Nucleus accumbens (tissue), 56 donors: Measurements from ENCODE around the gene FANCC.
A peak's percentile ranks its signal among the peaks of the same experiment; 100 is the strongest.
"Not testable (repeated sequence)": the region's sequence is repeated elsewhere in the genome, so short reads cannot be mapped to it uniquely, and the experiment has no call there.

Experiments used
- DNase-seq, 56 donors: peaks; one replicate each; lab custom pipeline; 2025; lab: John Stamatoyannopoulos, UW

The FANCC gene

DNA sequence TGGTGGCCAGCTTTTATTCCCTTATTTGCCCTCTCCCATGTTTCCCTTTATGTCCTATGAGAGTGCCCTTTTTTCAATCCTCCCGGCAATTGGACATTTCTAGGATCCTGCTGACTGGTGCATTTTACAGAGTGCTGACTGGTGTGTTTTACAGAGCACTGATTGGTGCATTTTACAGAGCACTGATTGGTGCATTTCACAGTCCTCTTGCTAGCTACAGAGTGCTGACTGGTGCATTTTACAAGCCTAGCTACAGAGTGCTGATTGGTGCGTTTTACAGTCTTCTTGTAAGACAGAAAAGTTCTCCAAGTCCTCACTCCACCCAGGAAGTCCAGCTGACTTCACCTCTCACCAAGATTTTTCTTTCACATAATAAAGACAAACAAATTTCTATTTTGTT, 15.4 kb upstream of the FANCC start:
- DNase-seq = no peak

DNA sequence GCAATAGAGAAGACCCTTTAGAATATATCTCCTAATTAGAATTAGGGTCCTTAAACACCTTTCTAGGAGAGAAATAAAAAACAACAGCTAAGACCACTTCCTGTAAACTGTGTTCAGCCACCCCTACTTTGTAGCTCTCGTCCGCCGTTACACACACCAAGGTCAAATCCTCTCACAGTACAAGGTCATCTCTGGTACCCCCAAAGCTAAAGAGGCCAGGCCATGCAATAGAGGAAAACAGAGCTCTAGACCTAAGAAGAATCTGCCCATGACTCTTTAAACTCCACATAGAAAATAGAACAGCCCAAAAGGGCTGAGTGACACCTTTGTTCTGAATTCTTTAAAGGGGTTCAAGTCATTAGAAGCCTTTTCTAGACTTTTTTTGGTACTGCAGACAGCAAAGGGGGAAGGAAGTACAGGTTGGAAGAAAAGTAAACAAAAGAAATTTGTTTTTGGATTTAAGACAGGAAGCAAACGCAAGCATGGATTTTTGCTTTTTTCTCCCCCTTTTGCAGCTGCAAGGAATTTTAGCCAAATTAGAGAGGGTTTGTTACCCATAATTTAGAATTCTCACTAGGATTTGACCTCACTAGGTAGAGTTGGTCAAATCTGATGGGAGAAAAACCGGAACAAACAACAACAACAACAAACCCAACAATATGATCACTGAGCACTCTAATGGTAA, 13.4 kb upstream of the FANCC start:
- no peak for DNase-seq

DNA sequence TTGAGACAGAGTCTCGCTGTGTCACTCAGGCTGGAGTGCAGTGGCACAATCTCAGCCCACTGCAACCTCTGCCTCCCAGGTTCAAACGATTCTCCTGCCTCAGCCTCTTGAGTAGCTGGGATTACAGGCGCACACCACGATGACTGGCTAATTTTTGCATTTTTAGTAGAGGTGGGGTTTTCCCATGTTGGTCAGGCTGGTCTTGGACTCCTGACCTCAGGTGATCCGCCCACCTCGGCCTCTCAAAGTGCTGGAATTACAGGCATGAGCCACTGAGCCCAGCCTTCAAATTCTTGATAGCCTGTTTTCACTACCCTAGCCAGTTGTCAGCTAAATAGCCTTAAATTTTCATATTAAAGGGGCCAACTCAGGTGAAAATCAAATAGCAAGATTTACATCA, 11.6 kb upstream of the FANCC start:
- not testable (repeated sequence) for DNase-seq

DNA sequence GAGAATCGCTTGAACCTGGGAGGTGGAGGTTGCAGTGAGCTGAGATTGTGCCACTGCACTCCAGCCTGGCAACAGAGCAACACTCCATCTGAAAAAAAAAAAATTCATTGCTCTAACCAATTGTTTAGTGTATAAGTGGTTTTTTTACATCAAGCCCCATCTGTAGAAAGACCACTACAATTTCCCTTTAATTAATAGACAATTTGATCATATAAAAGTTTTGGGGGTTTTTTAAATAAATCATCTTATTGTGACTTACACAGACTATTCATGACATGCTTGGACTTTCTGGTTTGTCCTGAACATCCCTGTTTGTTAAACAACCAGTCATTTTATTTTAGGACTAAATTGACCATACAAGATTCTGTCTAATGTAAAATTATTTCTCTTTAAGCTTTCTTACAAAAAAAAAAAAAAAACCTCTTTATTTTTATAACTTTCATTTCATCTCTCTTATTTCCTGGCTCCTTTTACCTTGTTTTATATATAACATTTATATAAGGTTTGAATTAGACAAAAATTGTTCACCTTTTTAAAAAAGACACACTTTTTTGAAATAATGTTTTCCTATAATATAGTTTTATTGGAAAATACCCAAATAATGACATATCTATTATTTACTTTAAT, 9.8 kb upstream of the FANCC start:
- DNase-seq = no peak

DNA sequence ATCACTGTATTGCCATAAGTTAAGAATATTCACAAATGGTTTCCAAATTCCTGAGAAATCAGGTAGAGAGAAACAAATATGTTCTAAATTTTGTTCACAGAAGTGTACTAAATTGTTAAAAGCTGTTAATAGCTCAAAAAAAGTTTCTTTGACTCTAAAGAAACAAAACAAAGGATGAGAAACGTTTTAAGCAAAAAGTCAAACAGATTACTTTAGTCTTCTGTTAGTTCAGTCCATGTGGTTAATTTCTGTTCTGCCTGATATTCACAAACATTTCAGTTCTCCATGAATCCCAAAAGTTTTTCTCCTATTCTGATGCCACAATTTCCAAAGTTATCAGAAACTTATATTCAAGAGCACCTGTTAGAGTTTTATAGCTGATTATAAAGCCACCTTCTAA, 7.7 kb upstream of the FANCC start:
- no peak for DNase-seq

DNA sequence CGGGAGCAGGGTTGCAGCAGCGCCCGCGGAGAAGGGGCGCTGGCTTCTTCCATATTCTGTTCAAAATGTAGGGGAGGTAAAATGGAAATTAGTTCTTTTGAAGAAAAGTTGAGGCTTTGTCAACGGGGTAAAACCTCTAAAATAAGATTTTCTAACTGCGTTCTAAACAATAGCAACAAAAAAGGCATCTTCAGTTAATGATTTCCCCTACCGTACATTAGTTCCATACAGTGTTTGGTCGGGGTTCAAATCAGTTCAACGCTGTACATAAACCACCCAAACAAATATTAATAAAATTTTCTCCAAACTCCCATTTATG, 343 bp upstream of the FANCC start:
- DNase-seq = no peak

DNA sequence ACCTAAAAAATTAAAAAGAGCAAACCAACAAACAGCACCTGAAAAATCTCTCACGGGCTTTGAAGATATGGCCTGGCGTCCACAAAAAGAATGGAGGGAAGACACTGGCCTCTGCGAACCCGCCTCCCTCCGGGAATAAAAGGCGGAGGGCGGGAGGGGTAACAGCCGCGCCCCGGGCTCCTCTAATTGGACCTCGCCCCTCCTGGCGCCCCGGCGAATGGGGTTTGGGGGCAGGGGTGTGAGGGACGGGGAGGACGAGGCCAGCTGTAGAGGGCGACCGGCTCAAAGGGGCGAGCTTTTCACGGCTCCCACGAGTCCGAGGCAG, 753 bp downstream of the FANCC start:
- DNase-seq = peak in 11 of 56 donors; percentile 28 to 67 (median 50)

DNA sequence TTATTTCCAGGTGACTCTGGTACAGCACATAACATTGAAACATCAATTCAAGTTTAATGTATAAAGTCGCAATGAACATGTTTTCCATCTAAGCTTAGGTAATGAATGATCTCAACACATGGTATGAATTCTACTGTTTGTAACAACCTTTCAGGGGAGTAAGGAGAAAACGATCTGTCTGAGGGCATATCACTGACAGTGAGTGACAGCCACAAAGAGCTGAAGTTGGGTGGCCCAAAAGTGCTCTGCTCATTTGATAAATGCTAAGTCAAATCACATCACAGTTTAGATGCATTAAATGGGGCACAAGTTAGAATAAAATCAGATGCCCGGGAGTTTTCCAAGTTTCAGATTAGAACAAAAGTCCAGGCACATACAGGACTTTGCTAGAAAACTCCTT, 1.2 kb downstream of the FANCC start:
- no peak for DNase-seq

DNA sequence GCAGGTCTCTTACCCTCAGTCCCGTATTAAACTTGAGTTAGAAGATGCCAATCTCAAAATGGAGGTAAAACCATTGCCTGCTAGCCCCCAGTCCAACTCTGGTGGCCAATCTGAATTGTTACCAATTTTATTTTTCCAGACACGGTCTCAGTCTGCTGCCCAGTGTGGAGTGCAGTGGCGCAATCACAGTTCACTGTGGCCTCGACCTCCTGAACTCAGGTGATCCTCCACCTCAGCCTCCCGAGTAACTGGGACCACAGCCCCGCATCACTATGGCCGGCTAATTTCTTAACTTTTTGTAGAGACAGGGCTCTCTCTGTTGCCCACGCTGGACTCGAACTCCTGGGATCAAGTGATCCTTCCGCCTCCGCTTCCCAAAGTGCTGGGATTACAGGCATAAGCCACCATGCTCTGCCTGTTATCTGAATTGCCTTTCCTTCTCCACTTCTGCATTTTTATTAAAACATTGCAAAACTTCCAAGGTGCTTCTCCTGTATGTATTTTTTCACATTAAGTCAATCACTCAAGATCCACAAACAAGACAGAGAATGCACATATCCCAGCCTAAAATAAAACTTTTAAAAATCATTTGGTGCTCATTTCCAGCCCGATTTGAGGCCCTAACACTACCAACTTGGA, 2.3 kb downstream of the FANCC start:
- DNase-seq = no peak

DNA sequence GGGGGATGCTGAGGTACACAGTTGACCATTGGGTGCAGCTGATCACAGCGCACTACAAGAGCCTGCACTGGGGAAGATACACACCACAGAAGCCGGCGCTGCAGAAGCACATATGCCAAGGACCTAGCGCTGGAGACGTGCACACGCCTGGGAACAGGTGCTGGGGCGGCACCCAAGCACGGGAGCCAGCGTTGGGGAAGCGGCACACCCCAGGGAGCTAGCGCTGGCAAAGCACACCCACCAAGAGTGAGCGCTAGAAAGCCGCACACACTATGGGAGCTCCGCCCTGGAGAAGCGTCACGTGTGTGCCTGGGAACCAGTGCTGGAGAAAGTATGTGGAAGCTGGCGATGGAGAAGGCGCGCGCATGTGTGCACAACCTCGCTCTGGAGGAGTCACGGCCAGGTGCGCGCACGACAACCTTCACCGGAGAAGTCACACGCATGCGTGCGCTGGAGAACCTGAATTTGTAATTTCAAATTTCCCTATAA, 4.5 kb downstream of the FANCC start:
- peak in 46 of 56 donors; percentile 3 to 85 (median 55) for DNase-seq

DNA sequence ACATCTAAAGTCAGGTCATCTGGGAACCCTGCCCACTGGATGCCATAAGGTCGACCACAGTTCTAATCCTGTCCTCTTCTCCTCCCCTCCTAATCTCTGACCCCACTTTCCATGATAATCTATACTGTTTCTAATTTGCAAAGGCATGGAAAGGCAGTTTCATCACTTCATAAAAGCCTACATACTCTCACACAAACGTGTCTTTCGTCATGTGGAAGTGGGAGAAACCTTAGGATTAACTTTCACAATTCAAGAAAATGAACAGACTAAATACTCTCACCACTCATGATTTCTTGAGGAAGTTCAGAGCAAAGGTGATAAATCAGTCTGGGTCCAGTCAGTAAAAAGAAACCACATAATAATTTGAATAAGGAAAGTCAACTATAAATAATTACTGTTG, 5.5 kb downstream of the FANCC start:
- no peak for DNase-seq

DNA sequence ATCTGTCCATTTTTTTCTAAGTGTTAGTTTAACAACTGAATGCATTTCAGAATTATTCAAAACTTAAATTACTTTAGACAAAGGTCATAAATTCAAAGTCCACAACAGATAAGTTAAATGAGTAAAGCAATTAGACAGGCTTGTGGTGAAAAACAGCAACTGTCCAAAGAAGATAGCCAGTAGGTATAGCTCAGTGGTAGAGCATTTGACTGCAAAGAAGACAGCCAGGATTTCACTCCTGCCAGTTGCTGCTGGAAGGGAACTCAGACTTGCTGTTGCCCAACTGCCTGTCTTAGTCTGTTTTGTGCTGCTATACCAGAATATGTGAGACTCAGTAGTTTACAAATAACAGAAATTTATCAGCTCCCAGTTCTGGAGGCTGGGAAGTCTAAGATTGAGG, 10.0 kb downstream of the FANCC start:
- no peak for DNase-seq

DNA sequence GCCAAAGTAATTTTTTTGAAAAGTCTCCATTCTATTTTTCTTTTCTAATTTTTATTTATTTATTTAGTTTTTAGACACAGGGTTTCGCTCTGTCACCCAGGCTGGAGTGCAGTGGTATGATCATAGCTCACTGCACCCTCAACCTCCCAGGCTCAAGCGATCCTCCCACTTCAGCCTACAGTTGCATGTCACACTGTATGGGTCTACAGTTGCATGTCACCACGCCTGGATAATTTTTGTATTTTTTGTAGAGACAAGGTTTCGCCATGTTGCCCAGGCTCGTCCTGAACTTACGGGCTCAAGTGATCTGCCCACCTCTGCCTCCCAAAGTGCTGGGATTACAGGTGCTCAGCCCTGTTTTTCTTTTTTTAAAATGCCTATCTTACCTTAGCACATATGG, 10.7 kb downstream of the FANCC start:
- DNase-seq = no peak

DNA sequence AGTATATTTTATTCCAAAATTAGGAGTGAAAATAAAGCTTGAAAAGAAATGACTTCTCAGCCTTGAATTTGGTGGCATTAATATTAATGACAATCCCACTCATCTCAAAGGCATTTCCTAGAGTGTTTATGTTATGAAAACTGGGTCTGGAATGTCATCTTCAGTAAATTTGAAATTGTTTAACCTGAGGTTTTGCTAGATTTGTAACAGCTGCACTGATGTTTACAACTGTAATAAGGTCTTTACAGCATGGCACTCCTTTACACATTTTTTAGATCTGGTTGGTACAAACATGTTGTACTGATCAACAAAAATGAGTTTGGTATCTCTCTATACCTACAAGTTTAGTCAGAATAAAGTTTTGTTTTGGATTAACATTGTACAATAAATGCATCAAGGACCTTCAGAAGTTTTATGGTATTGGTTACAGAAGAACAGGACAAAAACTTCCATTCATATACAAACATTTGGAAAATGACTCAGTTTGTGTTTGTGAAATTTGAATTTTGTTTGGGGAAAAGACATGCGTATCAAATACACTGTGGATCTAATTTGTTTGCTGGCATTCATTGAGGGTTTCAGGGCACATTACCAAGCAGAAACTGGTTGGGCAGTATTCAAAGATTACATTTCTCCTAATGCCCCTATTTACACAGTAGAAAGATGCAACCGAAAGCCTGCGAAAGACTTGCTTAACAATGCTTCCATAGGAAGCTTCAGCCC, 11.6 kb downstream of the FANCC start:
- no peak for DNase-seq

DNA sequence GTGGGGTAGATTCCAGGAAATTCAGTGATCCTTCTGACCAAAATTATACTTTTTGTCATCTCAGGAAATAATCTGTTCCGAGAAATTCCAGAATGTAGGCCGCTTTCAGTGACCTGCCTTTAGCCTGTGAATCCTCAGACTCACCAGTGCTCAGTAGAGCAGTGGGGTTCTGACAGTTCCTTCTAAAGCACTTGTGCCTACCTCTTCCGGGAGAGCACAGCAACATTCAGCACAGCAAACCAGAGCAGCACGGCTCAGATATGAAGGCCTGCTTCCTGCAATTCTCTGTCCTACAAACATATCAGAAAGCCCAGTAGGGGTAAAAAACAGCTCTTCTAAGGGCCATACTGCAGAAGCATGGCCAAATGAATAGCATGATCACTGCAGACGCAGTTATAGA, 15.0 kb downstream of the FANCC start:
- DNase-seq = no peak

DNA sequence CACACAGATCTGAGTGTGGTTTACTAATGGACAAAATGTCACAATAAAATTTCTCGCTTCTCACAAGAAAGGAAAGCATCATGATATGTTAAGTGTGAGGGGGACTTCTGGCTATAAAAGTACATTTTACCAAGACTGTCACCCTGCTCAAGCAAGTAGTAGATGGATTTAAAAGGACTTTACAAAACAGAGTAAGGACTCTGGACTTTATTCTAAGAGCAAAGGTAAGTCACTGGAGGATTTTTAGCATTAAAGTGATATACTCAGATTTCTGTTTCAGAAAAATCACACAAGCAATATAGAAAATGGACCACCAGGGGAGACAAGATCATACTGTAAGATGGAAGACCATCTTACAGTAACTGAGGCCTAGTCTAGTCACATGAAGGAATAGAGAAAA, 19.7 kb downstream of the FANCC start:
- no peak for DNase-seq

DNA sequence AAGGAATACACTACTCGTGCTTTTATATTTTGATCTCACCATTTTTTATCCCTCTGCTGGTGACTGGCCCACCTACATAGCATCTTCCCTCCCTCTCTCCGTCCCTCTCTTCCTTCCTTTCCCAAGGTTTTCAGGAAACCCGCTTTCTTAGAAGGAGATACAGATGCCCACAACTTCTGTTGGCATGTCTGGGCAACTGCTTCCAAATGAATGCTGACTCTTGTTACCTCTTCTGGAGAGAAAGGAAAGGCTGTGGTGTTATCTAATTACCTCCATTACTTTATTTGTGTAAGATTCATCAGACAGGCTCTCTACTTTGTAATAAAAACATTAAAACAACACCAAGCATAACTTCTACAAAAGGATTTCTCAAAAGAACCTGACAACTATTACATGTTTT, 20.2 kb downstream of the FANCC start:
- DNase-seq = no peak

DNA sequence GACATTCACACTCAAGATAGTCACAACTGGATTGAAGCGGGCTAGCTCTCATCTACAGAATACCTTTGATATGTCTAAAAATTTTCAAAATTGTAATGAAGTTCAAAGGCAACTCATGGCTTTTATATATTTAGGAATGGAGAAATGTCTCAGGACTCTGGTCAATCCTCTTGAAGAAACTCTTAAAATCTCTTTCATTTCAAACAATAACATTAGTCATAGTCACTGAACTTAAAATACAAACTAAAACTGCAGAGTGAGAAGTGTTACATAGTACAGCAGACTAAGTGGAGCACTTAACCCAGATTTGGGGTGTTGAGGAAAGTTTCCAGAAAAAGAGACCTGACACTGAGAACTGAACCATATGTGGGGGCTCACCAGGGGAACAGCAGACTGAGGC, 20.7 kb downstream of the FANCC start:
- DNase-seq = no peak

DNA sequence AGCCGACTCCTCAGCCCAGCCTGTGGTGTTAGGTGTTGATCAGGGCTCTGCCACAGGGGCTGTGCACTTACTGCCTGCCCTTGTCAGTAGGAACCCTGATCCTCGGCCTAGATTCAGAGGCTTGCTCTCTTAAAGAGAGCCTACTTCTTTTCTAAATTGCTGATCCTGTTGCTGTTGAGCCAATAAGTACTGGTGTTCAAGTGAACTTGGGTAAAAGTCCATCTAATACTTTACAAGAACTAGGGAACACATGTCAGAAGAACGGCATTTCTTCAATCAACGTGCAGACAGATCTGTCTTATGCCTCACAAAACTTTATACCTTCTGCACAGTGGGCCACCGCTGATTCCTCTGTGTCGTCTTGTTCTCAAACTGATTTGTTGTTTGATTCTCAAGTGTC, 24.2 kb downstream of the FANCC start:
- not testable (repeated sequence) for DNase-seq

DNA sequence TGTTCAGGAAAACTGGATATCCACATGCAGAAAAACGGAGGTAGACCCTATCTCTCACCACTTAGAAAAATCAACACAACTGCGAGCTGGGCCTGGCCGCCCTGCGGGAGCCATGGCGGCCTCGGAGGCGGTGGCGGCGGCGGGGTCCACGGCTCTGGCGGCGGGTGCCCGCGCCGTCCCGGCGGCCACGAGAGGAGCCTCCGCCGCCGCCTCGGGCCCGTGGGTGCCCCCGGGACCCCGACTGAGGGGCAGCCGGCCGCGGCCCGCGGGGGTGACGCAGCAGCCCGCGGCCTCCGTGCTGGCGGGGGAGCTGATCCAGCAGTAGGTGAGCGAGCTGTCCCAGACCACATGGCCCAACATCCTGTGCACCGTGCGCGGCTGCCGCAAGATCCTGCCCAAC, 25.3 kb downstream of the FANCC start:
- DNase-seq = no peak

DNA sequence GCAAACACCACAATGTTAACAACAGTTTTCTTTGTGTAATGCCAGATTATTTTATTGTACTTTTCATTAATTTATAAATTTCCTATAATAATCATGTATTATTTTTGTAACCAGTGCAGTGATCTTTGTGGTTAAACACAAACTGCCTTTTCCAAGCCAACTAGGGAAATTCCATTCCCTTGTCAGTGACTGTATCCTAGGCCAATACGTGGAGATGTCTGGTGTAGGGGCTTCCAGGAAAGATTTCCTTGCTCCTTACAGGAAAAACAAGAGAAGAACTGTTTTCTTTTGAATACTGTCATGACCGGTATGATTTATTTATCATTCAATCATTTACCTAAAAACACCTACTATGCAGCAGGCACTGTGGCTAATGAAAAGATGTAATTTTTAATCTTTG, 31.4 kb downstream of the FANCC start:
- DNase-seq = no peak

DNA sequence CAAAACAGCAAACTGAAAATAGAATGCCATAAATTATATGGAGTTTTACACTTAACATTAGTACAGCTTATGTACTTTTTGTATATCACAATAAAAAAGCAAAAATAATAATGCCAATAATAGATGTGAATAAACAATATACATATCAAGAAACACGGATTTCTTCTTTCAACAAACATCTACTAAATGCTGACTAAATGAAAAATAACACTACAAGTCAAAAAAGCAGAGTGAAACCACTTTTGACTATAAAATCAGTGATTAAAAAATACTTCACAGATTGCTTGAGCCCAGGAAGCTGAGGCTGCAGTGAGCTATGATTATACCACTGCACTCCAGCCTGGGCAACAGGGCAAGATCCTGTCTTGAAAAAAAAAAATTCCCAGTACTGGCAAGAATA, 32.2 kb downstream of the FANCC start:
- DNase-seq = no peak
